Right ventricle myocardium inferior (tissue), 1 donor: ENCODE measurements around the gene TMEM37. TPM values are rescaled to one million over a fixed set of nuclear protein-coding genes. Genes with fewer than 3 reads are reported as not detected.
A peak's percentile ranks its signal among the peaks of the same experiment; 100 is the strongest.

ENCODE experiments used
- ATAC-seq: fragments of 200-7000 bp; cut with Tn5 transposase; one replicate; pipeline ENCODE4 v1.9.1; 2020; ENCODE audit warnings: mild to moderate bottlenecking, moderate library complexity
- DNase-seq: peaks from one replicate; pipeline ENCODE4 v3.0.0; 2021; ENCODE audit errors: missing footprints
- intact Hi-C: fragments of 100-400 bp; cut with DNase I; formaldehyde crosslinking; loops from one replicate; pipeline ENCODE4 v1.11.0; 2022
- total RNA-seq: library from RNA; stranded (reverse); fragmentation: NEBNext Ultra II Directional; extraction: Animal tissue kit (Norgen Biotek cat#: 25700); gene quantifications from one replicate; pipeline ENCODE4 v1.2.1, GENCODE V29; 2021
- donor health status: DM: no; HTN: yes; CAD: no; lungs with severe emphysema.

The TMEM37 gene
- total RNA-seq, 1 donor from 2014 or later, result 4.5 TPM

- intact Hi-C loops, result no loop called here
- DNase-seq, result no peak
- no peak for ATAC-seq
Measured at GRCh38 chr2:119414894-119415293, 16.8 kb upstream of the TMEM37 start.

DNA sequence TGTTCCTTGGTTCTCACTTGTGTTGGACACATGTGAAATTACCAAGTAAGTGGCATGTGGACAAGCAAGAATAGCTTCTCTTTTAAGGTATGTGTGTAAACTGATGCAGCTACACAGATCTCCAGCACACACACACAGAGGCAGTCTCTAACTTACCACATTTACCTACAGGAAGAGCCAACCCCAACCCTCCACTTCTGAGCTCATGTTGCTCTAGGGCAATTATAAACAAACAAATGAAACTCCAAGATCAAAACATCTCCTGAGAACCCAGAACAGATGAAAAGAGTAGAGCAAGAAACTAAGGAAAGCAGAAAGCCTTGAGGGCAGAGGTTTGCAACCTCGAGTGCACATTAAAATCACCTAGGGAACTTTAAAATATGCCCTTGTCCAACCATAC lies 16.0 kb upstream of the TMEM37 start:
- DNase-seq (no peak), ATAC-seq (no peak)
- intact Hi-C loops, result no loop called here

DNA sequence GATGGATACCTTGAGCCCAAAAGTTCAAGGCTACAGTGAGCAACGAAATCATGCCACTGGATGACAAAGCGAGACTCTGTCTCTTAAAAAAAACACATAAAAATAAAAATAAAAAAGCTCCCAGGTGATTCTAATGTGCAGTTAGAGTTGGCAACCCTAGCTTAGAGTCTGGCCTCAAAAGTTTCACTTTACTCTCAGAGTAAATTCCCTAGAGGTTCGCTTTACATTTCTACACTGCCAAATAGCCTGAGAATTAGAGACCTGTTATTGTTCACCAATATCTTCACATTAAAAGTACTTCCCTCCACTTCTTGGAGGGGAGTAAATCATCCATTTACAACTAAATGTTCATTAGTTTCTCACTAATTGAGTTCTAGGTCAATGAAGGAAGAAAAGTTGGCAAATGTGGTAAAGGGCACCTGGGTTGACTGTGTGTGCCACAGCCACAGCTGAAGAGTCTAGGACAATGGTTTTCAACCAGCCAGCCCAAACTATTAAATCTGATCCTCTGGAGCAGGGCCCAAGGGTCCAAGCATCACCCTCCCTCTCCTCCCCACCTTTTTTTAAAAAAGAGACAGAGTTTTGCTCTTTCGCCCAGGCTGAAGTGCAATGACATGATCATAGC lies 15.2 kb upstream of the TMEM37 start:
- ATAC-seq, result no peak
- no peak for DNase-seq
- intact Hi-C loops, result no loop called here

GRCh38 chr2:119417908-119418307 lies 13.7 kb upstream of the TMEM37 start:
- ATAC-seq, result no peak
- intact Hi-C loops, result no loop called here
- DNase-seq, result no peak

DNA sequence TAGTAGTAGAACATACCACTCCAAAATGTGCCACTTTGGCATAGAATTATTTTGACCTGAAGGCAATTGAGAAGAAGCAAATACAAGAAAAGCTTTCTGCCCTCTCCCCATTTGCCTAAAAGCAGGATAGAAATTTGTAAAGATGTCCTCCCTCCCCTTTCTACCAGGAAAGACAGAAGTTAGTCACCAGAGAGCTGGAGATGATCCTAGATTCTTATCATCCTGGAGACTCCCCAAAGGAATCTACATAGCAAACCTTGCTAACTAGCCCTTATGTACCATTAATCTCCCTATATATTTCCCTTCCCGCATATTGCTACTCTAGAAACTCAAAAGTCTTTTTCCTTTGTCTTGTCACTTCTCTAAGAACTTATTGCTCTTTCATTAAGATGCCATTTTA lies 12.6 kb upstream of the TMEM37 start:
- no peak for DNase-seq
- intact Hi-C loops, result no loop called here
- ATAC-seq, result no peak

GRCh38 chr2:119419803-119420508 lies 11.7 kb upstream of the TMEM37 start:
- DNase-seq (no peak), ATAC-seq (no peak)
- intact Hi-C loops, result no loop called here

GRCh38 chr2:119421304-119421703 lies 10.3 kb upstream of the TMEM37 start:
- ATAC-seq (no peak), DNase-seq (no peak)
- intact Hi-C loops, result no loop called here

DNA sequence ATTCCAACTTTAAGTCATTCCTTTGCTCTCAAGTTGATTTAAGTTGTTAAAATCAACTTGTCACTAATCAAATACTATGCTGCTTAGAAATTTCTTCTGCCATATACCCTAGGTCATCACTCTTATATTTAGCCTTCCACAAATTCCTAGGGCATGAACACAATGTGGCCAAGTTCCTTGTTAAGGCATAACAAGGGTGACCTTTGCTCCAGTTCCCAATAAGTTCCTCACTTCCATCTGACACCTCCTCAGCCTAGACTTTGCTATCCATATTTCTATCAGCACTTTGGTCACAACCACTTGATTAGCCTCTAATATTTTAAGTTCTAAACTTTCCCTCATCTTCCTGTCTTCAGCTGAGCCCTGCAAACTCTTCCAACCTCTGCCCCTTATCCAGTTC lies 9.9 kb upstream of the TMEM37 start:
- intact Hi-C loops, result no loop called here
- DNase-seq, result no peak
- no peak for ATAC-seq

DNA sequence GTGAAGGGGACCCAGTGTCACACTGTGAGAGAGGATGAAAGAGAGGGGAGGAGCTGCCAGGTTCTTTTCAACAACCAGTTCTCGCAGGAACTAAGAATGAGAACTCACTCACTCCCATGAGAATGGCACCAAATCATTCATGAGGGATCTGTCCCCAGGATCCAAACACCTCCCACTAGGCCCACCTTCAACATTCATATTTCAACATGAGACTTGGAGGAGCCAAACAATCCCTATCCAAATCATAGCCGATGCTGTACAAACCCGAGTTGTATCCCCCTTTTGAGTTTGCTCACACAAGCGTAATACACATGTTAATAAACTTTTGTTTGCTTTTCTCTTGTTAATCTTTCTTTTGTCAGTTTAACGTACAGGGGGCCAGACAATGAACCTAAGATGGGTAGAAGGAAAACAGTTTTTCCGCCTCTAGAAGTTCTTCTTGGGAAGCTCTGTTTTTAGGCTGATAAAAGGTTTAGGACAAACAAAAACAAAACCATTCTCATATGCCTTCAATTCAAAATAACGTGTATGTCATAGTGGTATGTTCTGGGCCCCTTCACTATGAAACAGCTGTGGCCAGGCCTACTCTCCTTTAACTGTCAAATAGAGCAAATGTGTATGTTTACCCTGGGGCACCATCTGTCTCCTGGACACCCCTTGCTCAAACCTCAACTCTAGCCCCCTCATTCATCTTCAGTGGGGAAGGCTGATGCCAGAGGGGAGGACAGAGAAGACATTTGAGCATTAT lies 9.1 kb upstream of the TMEM37 start:
- intact Hi-C loops, result no loop called here
- ATAC-seq (no peak), DNase-seq (no peak)

GRCh38 chr2:119423108-119423444 lies 8.6 kb upstream of the TMEM37 start:
- DNase-seq (no peak), ATAC-seq (no peak)
- intact Hi-C loops, result no loop called here

- intact Hi-C loops, result no loop called here
- DNase-seq (no peak), ATAC-seq (no peak)
Measured at GRCh38 chr2:119423811-119424210, 7.8 kb upstream of the TMEM37 start.

GRCh38 chr2:119424284-119425118 lies 7.2 kb upstream of the TMEM37 start:
- intact Hi-C loops, result no loop called here
- DNase-seq (no peak), ATAC-seq (no peak)

GRCh38 chr2:119425119-119425405 lies 6.6 kb upstream of the TMEM37 start:
- intact Hi-C loops, result no loop called here
- ATAC-seq (no peak), DNase-seq (no peak)

DNA sequence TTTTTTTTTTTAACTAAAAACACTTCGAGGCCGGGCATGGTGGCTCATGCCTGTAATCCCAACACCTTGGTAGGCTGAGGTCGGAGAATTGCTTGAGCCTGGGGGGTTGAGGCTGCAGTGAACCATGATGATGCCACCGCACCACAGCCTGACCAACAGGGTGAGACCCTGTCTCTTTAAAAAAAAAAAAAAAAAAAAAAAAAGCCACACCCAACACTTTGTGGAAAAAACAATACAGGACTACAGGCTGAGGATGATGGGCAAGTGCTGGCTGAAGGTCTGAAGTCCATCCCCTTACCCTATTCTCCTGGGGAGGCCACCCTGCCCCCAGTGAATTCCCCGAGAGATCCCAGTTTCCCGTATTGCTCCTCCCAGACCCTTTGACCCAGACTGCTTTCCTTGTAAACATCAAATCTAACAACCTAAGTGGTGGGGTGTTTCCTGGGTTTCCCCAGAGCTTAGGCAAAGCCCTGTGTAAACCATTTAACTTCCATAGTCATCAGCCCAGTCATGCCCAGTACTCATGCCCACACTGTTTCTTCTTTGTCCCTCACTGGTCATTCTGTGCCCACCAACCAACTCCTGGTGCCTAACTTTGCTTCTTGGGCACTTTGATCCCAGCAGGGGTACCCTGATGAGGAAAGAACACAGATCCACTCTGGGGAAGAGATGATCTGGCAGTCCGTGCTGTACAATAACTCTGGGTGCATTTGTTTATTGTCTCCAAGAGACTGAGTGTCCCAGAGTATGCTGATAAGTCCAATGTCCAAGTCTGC lies 5.8 kb upstream of the TMEM37 start:
- DNase-seq (no peak), ATAC-seq (peak; percentile 26)
- intact Hi-C loops, result no loop called here

GRCh38 chr2:119426396-119426675 lies 5.3 kb upstream of the TMEM37 start:
- no peak for DNase-seq
- intact Hi-C loops, result no loop called here

DNA sequence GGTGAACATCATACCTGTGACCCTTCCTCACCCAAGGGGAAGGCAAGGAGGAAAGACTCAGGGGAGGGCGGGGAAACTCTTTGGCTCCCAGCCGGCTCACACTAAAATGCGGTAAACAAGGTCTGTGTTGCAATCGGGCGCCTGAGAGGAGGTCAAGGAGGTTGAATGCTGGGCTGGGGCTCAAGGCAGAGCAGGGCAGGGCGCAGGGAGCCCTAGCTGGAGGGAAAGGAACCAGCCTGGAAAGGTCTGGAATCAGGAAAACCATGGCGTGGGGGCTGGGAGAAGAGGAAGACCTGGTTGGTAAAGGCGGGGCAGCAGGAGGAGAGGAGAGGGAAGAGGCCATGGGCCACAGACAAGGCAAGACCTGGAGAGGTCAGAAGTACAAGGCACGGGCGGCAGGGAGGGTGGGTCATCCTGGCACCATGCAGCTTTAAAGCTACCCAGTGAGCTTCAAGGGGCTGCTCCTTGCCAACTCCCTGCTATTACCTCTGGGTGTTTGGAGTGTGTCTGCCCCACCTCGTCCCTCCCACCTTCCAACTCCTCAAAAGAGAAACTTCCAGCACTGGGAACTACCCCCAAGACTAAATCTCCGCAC lies 4.8 kb upstream of the TMEM37 start:
- ATAC-seq (no peak), DNase-seq (no peak)
- intact Hi-C loops, result no loop called here

More at GRCh38 chr2:119426396-119426675, 5.3 kb upstream of the TMEM37 start:
- ATAC-seq, result no peak

- intact Hi-C loops, result no loop called here
- DNase-seq (no peak), ATAC-seq (no peak)
Measured at GRCh38 chr2:119427756-119428155, 3.9 kb upstream of the TMEM37 start.

DNA sequence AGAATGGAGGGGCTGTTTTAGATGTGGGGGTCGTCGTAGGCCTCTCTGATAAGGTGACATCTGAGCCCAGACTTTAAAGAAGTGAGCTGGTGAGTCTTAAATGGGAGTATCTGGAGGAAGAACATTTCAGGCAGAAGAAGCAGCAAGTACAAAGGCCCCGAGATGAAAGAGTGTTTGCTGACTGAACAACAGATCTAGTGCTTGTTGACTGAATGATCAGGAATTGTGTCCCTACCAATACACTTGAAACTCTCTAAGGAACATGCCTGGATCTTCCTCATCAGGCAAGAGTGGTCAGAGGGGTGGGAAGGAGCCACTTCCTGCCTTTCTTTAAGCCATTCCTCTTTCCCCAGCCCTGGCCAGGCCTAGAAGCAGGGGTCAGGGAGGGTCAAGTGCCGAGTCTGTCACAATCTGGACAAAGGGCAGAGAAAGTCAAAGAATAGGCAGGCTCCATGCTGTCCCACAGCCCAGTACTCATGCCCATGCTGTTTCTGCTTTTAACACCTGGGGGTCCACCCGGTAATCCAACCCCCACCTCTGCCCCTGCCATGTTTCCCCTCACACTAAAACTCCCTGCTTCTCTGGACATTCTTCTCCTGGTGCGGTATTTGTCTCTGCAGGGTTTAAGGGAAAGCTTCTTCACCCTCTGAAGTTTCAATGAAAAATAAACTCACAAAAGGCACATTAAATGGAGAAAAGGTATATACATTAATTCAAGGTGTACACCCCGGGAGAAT lies 3.0 kb upstream of the TMEM37 start:
- DNase-seq, result no peak
- peak; percentile 35 for ATAC-seq
- intact Hi-C loops, result no loop called here
